Upper lobe of left lung (tissue), 6 donors: ENCODE measurements around the gene FOCAD. TPM values are rescaled to one million over a fixed set of nuclear protein-coding genes. Genes with fewer than 3 reads are reported as not detected.

Experiments
- ATAC-seq, 2 donors: fragments of 200-7000 bp; cut with Tn5 transposase; one replicate each; pipeline ENCODE4 v1.9.1; 2022; ENCODE audit warnings: mild to moderate bottlenecking in 2 of 2, moderate library complexity in 2 of 2; ENCODE audit not compliant: low FRiP score in 2 of 2
- DNase-seq, 2 donors: peaks; one replicate each; pipeline ENCODE4 v3.0.0-alpha.2; 2019 to 2020
- H3K27ac ChIP-seq, 4 donors: fragments of 200-600 bp; sonication (generic); one replicate each; pipeline ENCODE4 v1.5.1; 2016 to 2019
- H3K27me3 ChIP-seq, 4 donors: fragments of 200-600 bp; sonication (generic); one replicate each; pipeline ENCODE4 v1.5.1; 2017 to 2019
- H3K36me3 ChIP-seq, 4 donors: fragments of 200-600 bp; sonication (generic); one replicate each; pipeline ENCODE4 v1.5.1; 2016 to 2019
- H3K4me1 ChIP-seq, 4 donors: fragments of 200-600 bp; sonication (generic); one replicate each; pipeline ENCODE4 v1.5.1; 2018 to 2019
- H3K4me3 ChIP-seq, 4 donors: fragments of 200-600 bp; sonication (generic); one replicate each; pipeline ENCODE4 v1.5.1; 2017 to 2019; ENCODE audit warnings: mild to moderate bottlenecking in 2 of 4, moderate library complexity in 1 of 4
- H3K9me3 ChIP-seq, 4 donors: fragments of 200-600 bp; sonication (generic); one replicate each; pipeline ENCODE4 v1.5.1; 2018 to 2019
- CTCF ChIP-seq, 6 experiments: fragments of 450-650 bp in 4 of 6; fragments of 200-600 bp in 2 of 6; sonication (generic) in 2 of 6; IDR thresholded peaks; one replicate each; pipeline ENCODE4 v1.5.1; 2016 to 2019; ENCODE audit warnings: antibody characterized with exemption in 6 of 6
- EP300 ChIP-seq, 4 donors: sonication (generic); formaldehyde crosslinking; IDR thresholded peaks; one replicate each; pipeline ENCODE4 v1.5.1; 2017; ENCODE audit warnings: antibody characterized with exemption in 4 of 4, control low read depth in 2 of 4
- POLR2A ChIP-seq, 4 donors: fragments of 450-650 bp; IDR thresholded peaks; one replicate each; pipeline ENCODE4 v1.5.1; 2016 to 2017; ENCODE audit warnings: antibody characterized with exemption in 4 of 4, mild to moderate bottlenecking in 2 of 4
- POLR2AphosphoS5 ChIP-seq, 2 donors: sonication (generic); formaldehyde crosslinking; IDR thresholded peaks; one replicate each; pipeline ENCODE4 v1.5.1; 2017; ENCODE audit warnings: antibody characterized with exemption in 2 of 2
- WGBS, 2 donors: methylation state at CpG; one replicate each; pipeline ENCODE4 v1.1.5; 2017 to 2018; 5-methylcytosine and 5-hydroxymethylcytosine counted together
- total RNA-seq, 6 donors: library from RNA; depleted of rRNA in 4 of 6; stranded (reverse); fragments of >200 nt in 4 of 6; gene quantifications; one replicate each; pipeline versions ENCODE4 v1.1.0 to v1.2.1, GENCODE V29; 2016 to 2021
- donor health status: DM: no; HTN: no; CAD: no; lungs with moderate emphysema.
- donor health status: DM: no; HTN: yes; CAD: no; lungs with severe emphysema.

FOCAD gene
- total RNA-seq, 6 donors from 2014 or later, result 21.0 to 83.8 (median 28.3) TPM

GRCh38 chr9:20740304-20740703 is 56.2 kb downstream of the FOCAD start:
- H3K4me3 ChIP-seq, result no peak overlapping the region
- 72 to 79% methylated on average over 1 of the region's 1 CpG for WGBS, 2 donors
- no peaks in the 10 kb centered on the region for H3K9me3 ChIP-seq
- no peaks in the 10 kb centered on the region for H3K4me1 ChIP-seq
- TF ChIP-seq CTCF (IDR thresholded peaks at IDR 0.05) (no peak), EP300 (IDR thresholded peaks at IDR 0.05) (no peak), POLR2A (IDR thresholded peaks at IDR 0.05) (no peak), POLR2AphosphoS5 (IDR thresholded peaks at IDR 0.05) (no peak)
- H3K27me3 ChIP-seq, result no peaks in the 10 kb centered on the region
- DNase-seq, result no peak
- no peak for ATAC-seq
- H3K27ac ChIP-seq, result no peak overlapping the region
- H3K36me3 ChIP-seq, result peaks cover 0 to 5% (median 2%) of the 10 kb centered on the region in 4 donors

GRCh38 chr9:20740929-20741582 is 57.0 kb downstream of the FOCAD start:
- no peak for TF ChIP-seq CTCF (IDR thresholded peaks at IDR 0.05)
- no peak for TF ChIP-seq EP300 (IDR thresholded peaks at IDR 0.05)
- no peak for TF ChIP-seq POLR2A (IDR thresholded peaks at IDR 0.05)
- no peak for TF ChIP-seq POLR2AphosphoS5 (IDR thresholded peaks at IDR 0.05)
- no peak for ATAC-seq
- WGBS, 2 donors, result 97 to 98% methylated on average over 2 of the region's 2 CpGs
- no peak overlapping the region for H3K4me3 ChIP-seq
- H3K36me3 ChIP-seq, result peaks cover 0 to 5% (median 2%) of the 10 kb centered on the region in 4 donors
- H3K27me3 ChIP-seq, result no peaks in the 10 kb centered on the region
- no peak overlapping the region for H3K27ac ChIP-seq
- H3K4me1 ChIP-seq, result no peaks in the 10 kb centered on the region
- no peak for DNase-seq
- H3K9me3 ChIP-seq, result no peaks in the 10 kb centered on the region

GRCh38 chr9:20742833-20743232 is 58.8 kb downstream of the FOCAD start:
- no peaks in the 10 kb centered on the region for H3K27me3 ChIP-seq
- DNase-seq (no peak), ATAC-seq (no peak)
- no peak overlapping the region for H3K4me3 ChIP-seq
- no peaks in the 10 kb centered on the region for H3K4me1 ChIP-seq
- no peak overlapping the region for H3K27ac ChIP-seq
- peaks cover 0 to 5% (median 2%) of the 10 kb centered on the region in 4 donors for H3K36me3 ChIP-seq
- TF ChIP-seq EP300 (IDR thresholded peaks at IDR 0.05), result no peak
- no peak for TF ChIP-seq CTCF (IDR thresholded peaks at IDR 0.05)
- TF ChIP-seq POLR2AphosphoS5 (IDR thresholded peaks at IDR 0.05), result no peak
- no peak for TF ChIP-seq POLR2A (IDR thresholded peaks at IDR 0.05)
- 80 to 86% methylated on average over 3 of the region's 3 CpGs for whole genome bisulfite sequencing, 2 donors
- H3K9me3 ChIP-seq, result no peaks in the 10 kb centered on the region

- no peak for ATAC-seq
- Histone ChIP-seq H3K9me3 (no peaks in the 10 kb centered on the region), H3K27me3 (no peaks in the 10 kb centered on the region), H3K4me1 (no peaks in the 10 kb centered on the region), H3K27ac (no peak overlapping the region), H3K36me3 (peaks cover 0 to 5% (median 0%) of the 10 kb centered on the region in 4 donors), H3K4me3 (no peak overlapping the region)
- TF ChIP-seq EP300 (IDR thresholded peaks at IDR 0.05) (no peak), CTCF (IDR thresholded peaks at IDR 0.05) (no peak), POLR2AphosphoS5 (IDR thresholded peaks at IDR 0.05) (no peak), POLR2A (IDR thresholded peaks at IDR 0.05) (no peak)
- WGBS, 2 donors, result 57 to 72% methylated on average over 2 of the region's 2 CpGs
- DNase-seq, result no peak
Observed at GRCh38 chr9:20744036-20744630, 60.1 kb downstream of the FOCAD start.
